NCI-H1092 (cell line): ENCODE results near the gene RELT.
A peak's percentile ranks its signal among the peaks of the same experiment; 100 is the strongest.

Source experiments
- DNase-seq: peaks from one replicate; lab custom pipeline; 2025; lab: John Stamatoyannopoulos, UW

RELT gene

GRCh38 chr11:73347067-73347466 is 29.1 kb upstream of the RELT start:
- peak; percentile 4 for DNase-seq

GRCh38 chr11:73348838-73349237 is 27.4 kb upstream of the RELT start:
- no peak for DNase-seq

- DNase-seq = no peak
These were observed 26.6 kb upstream of the RELT start for GRCh38 chr11:73349633-73350032.

- DNase-seq = peak; percentile 50
These were observed 25.1 kb upstream of the RELT start for GRCh38 chr11:73350908-73351636.

- DNase-seq = no peak
These were observed 22.8 kb upstream of the RELT start for GRCh38 chr11:73353422-73353821.

- DNase-seq = no peak
These were observed 21.1 kb upstream of the RELT start for GRCh38 chr11:73355109-73355508.

- DNase-seq = no peak
These were observed 19.0 kb upstream of the RELT start for GRCh38 chr11:73356979-73357860.

GRCh38 chr11:73358071-73358470 is 18.1 kb upstream of the RELT start:
- DNase-seq = no peak

- no peak for DNase-seq
These were observed 16.9 kb upstream of the RELT start for GRCh38 chr11:73359341-73359740.

GRCh38 chr11:73359930-73360742 is 16.1 kb upstream of the RELT start:
- DNase-seq = no peak

- no peak for DNase-seq
These were observed 15.3 kb upstream of the RELT start for GRCh38 chr11:73360743-73361369.

GRCh38 chr11:73361953-73362776 is 14.0 kb upstream of the RELT start:
- DNase-seq = no peak

GRCh38 chr11:73363147-73363546 is 13.1 kb upstream of the RELT start:
- DNase-seq = no peak

- DNase-seq = no peak
These were observed 10.6 kb upstream of the RELT start for GRCh38 chr11:73365352-73366264.

- DNase-seq = no peak
These were observed 10.0 kb upstream of the RELT start for GRCh38 chr11:73366265-73366610.

GRCh38 chr11:73366953-73367352 is 9.2 kb upstream of the RELT start:
- no peak for DNase-seq

GRCh38 chr11:73367482-73368024 is 8.6 kb upstream of the RELT start:
- no peak for DNase-seq

GRCh38 chr11:73372375-73372993 is 3.7 kb upstream of the RELT start:
- no peak for DNase-seq

- DNase-seq = no peak
These were observed 2.0 kb upstream of the RELT start for GRCh38 chr11:73374151-73374550.

- DNase-seq = no peak
These were observed 404 bp upstream of the RELT start for GRCh38 chr11:73375830-73376159.
